Measurements from ENCODE around the gene FEM1B. TPM values are rescaled to one million over a fixed set of nuclear protein-coding genes. Genes with fewer than 3 reads are reported as not detected.
A peak's percentile ranks its signal among the peaks of the same experiment; 100 is the strongest.

Gene FEM1B
- total RNA-seq, 1 experiment from 2014 or later = 41.0 TPM

DNA sequence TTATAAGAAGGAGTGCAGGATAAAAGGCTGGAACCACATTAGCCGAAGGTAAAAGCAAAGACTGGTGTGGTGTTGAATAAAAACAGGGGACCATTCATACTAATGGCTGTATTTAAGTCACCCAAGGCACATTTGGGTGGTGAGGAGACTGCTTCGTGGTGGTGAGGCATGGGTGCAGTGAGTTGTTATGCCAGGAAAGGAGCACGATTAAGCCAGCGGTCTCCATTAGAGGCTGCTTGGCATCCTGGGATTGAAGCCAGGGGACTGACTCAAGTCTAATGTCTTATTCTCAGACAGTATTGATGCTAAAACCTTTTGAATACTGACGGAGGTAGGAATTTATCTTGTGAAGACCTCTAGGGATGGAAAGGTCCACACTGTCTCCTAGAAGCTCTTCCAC is 21.9 kb downstream of the FEM1B start:
- Mint-ChIP-seq H3K4me1 (ENCODE audit: low read depth, unreplicated experiment) (peaks cover 12% of the 10 kb centered on the region), H3K27me3 (ENCODE audit: insufficient read depth, unreplicated experiment) (no peaks in the 10 kb centered on the region), H3K27ac (ENCODE audit: unreplicated experiment) (no peak overlapping the region), H3K4me3 (ENCODE audit: unreplicated experiment) (no peak overlapping the region), H3K9me3 (ENCODE audit: unreplicated experiment) (no peaks in the 10 kb centered on the region), H3K36me3 (ENCODE audit: insufficient read depth, unreplicated experiment) (peaks cover 22% of the 10 kb centered on the region)
- no peaks in the 10 kb centered on the region for H3K27me3 ChIP-seq (replicated peaks; ENCODE audit: control insufficient read depth, insufficient read depth, low read length)
- no peak overlapping the region for H3K4me3 ChIP-seq (ENCODE audit: low read depth, low read length)
- ChIA-PET POLR2A (no interaction called here), CTCF (no interaction called here)
- no peaks in the 10 kb centered on the region for H3K36me3 ChIP-seq (ENCODE audit: control insufficient read depth, insufficient read depth, low read length)
- DNase-seq = no peak
- no peaks in the 10 kb centered on the region for H3K9me3 ChIP-seq
- BruUV-seq (replicated peaks) = no TSS peak
- no peak for TF ChIP-seq CTCF (IDR thresholded peaks at IDR 0.05; ENCODE audit: insufficient read depth in 1 of 2, low read depth in 1 of 2, low read length in 1 of 2, severe bottlenecking in 1 of 2, unreplicated experiment in 1 of 2)
- intact Hi-C loops (cut with micrococcal nuclease; ENCODE audit: unreplicated experiment) = no loop called here
- H3K4me1 ChIP-seq = peaks cover 14% of the 10 kb centered on the region

GRCh38 chr15:68300115-68300940 is 22.8 kb downstream of the FEM1B start:
- peak overlapping the region; percentile 55 for H3K27ac Mint-ChIP-seq (ENCODE audit: unreplicated experiment)
- peaks cover 23% of the 10 kb centered on the region for H3K4me1 ChIP-seq
- no peak for TF ChIP-seq CTCF (IDR thresholded peaks at IDR 0.05; ENCODE audit: insufficient read depth in 1 of 2, low read depth in 1 of 2, low read length in 1 of 2, severe bottlenecking in 1 of 2, unreplicated experiment in 1 of 2)
- no peaks in the 10 kb centered on the region for H3K9me3 ChIP-seq
- no peaks in the 10 kb centered on the region for H3K9me3 Mint-ChIP-seq (ENCODE audit: unreplicated experiment)
- no peak overlapping the region for H3K4me3 Mint-ChIP-seq (ENCODE audit: unreplicated experiment)
- H3K36me3 ChIP-seq (ENCODE audit: control insufficient read depth, insufficient read depth, low read length) = no peaks in the 10 kb centered on the region
- intact Hi-C loops (cut with micrococcal nuclease; ENCODE audit: unreplicated experiment) = loop anchor here (10.0 kb wide), 1 partner anchor 134 kb away; the partner anchor contains the start of gene ITGA11
- H3K36me3 Mint-ChIP-seq (ENCODE audit: insufficient read depth, unreplicated experiment) = peaks cover 22% of the 10 kb centered on the region
- H3K4me3 ChIP-seq (ENCODE audit: low read depth, low read length) = no peak overlapping the region
- peak; percentile 41 to 65 for DNase-seq
- ChIA-PET CTCF (no interaction called here), POLR2A (interaction anchor here (0.5 kb wide), 1 partner anchor 23 kb away, joined by 3 read pairs; the partner anchor contains the start of gene FEM1B)
- H3K4me1 Mint-ChIP-seq (ENCODE audit: low read depth, unreplicated experiment) = peaks cover 21% of the 10 kb centered on the region
- no peaks in the 10 kb centered on the region for H3K27me3 ChIP-seq (replicated peaks; ENCODE audit: control insufficient read depth, insufficient read depth, low read length)
- no peaks in the 10 kb centered on the region for H3K27me3 Mint-ChIP-seq (ENCODE audit: insufficient read depth, unreplicated experiment)
- no TSS peak for BruUV-seq (replicated peaks)

- Histone ChIP-seq H3K4me3 (ENCODE audit: low read depth, low read length) (no peak overlapping the region), H3K9me3 (no peaks in the 10 kb centered on the region), H3K4me1 (peaks cover 26% of the 10 kb centered on the region), H3K27me3 (replicated peaks; ENCODE audit: control insufficient read depth, insufficient read depth, low read length) (no peaks in the 10 kb centered on the region), H3K36me3 (ENCODE audit: control insufficient read depth, insufficient read depth, low read length) (no peaks in the 10 kb centered on the region)
- Mint-ChIP-seq H3K4me3 (ENCODE audit: unreplicated experiment) (no peak overlapping the region), H3K4me1 (ENCODE audit: low read depth, unreplicated experiment) (peaks cover 23% of the 10 kb centered on the region), H3K9me3 (ENCODE audit: unreplicated experiment) (no peaks in the 10 kb centered on the region), H3K27me3 (ENCODE audit: insufficient read depth, unreplicated experiment) (no peaks in the 10 kb centered on the region), H3K27ac (ENCODE audit: unreplicated experiment) (peak overlapping the region; percentile 19), H3K36me3 (ENCODE audit: insufficient read depth, unreplicated experiment) (peaks cover 20% of the 10 kb centered on the region)
- no TSS peak for BruUV-seq (replicated peaks)
- TF ChIP-seq CTCF (IDR thresholded peaks at IDR 0.05; ENCODE audit: insufficient read depth in 1 of 2, low read depth in 1 of 2, low read length in 1 of 2, severe bottlenecking in 1 of 2, unreplicated experiment in 1 of 2) = no peak
- intact Hi-C loops (cut with micrococcal nuclease; ENCODE audit: unreplicated experiment) = loop anchor here (10.0 kb wide), 1 partner anchor 134 kb away; the partner anchor contains the start of gene ITGA11
- POLR2A ChIA-PET = no interaction called here
- CTCF ChIA-PET = no interaction called here
- DNase-seq = no peak
These were observed 23.8 kb downstream of the FEM1B start for GRCh38 chr15:68301301-68301700.

All from Caco-2 (cell line).